ENCODE measurements around the gene ORC4. TPM values are rescaled to one million over a fixed set of nuclear protein-coding genes. Genes with fewer than 3 reads are reported as not detected.

The ORC4 gene
- total and polyA plus RNA-seq, 2 experiments from 2014 or later: 37.6 to 66.0 TPM

GRCh38 chr2:147916723-147917122 is 103.8 kb downstream of the ORC4 start:
- H3K27ac ChIP-seq: no peak overlapping the region
- H3K9me3 ChIP-seq (ENCODE audit: low read depth): no peaks in the 10 kb centered on the region
- H3K4me1 ChIP-seq (ENCODE audit: insufficient read depth): peaks cover 4% of the 10 kb centered on the region
- 96% methylated on average over 4 of the region's 4 CpGs for WGBS (ENCODE audit: low lambda C conversion rate, missing lambda C conversion rate)
- peaks cover 16% of the 10 kb centered on the region for H3K79me2 ChIP-seq
- H3K4me2 ChIP-seq: no peak overlapping the region
- no peaks in the 10 kb centered on the region for H3K36me3 ChIP-seq (replicated peaks; ENCODE audit: insufficient read depth, low read depth)
- TF ChIP-seq EZH2 (IDR thresholded peaks at IDR 0.05; ENCODE audit: borderline replicate concordance) (no peak), EZH2phosphoT487 (IDR thresholded peaks at IDR 0.05; ENCODE audit: low read depth, severe bottlenecking, unreplicated experiment) (no peak), CTCF (IDR thresholded peaks at IDR 0.05; ENCODE audit: poor library complexity) (no peak)
- no peaks in the 10 kb centered on the region for H3K9me2 ChIP-seq (replicated peaks; ENCODE audit: insufficient read depth)
- no peak for DNase-seq (ENCODE audit: low spot score)
- no peaks in the 10 kb centered on the region for H4K20me1 ChIP-seq (ENCODE audit: insufficient read depth, poor library complexity, severe bottlenecking)
- no peak overlapping the region for H2AFZ ChIP-seq
- no peak overlapping the region for H3K4me3 ChIP-seq
- no peaks in the 10 kb centered on the region for H3K27me3 ChIP-seq

GRCh38 chr2:147916067-147916466 is 104.5 kb downstream of the ORC4 start:
- H3K9me2 ChIP-seq (replicated peaks; ENCODE audit: insufficient read depth): no peaks in the 10 kb centered on the region
- DNase-seq (ENCODE audit: low spot score): no peak

GRCh38 chr2:147913701-147914480 is 106.6 kb downstream of the ORC4 start:
- Histone ChIP-seq H3K4me1 (ENCODE audit: insufficient read depth) (peaks cover 4% of the 10 kb centered on the region), H4K20me1 (ENCODE audit: insufficient read depth, poor library complexity, severe bottlenecking) (no peaks in the 10 kb centered on the region), H3K9me2 (replicated peaks; ENCODE audit: insufficient read depth) (no peaks in the 10 kb centered on the region), H3K27me3 (no peaks in the 10 kb centered on the region), H3K4me2 (no peak overlapping the region), H3K36me3 (replicated peaks; ENCODE audit: insufficient read depth, low read depth) (no peaks in the 10 kb centered on the region), H3K9me3 (ENCODE audit: low read depth) (no peaks in the 10 kb centered on the region), H2AFZ (no peak overlapping the region), H3K27ac (no peak overlapping the region), H3K4me3 (no peak overlapping the region), H3K79me2 (peaks cover 16% of the 10 kb centered on the region)
- TF ChIP-seq CTCF (IDR thresholded peaks at IDR 0.05; ENCODE audit: poor library complexity) (no peak), EZH2 (IDR thresholded peaks at IDR 0.05; ENCODE audit: borderline replicate concordance) (no peak), EZH2phosphoT487 (IDR thresholded peaks at IDR 0.05; ENCODE audit: low read depth, severe bottlenecking, unreplicated experiment) (no peak)
- 50% methylated on average over 3 of the region's 3 CpGs for WGBS (ENCODE audit: low lambda C conversion rate, missing lambda C conversion rate)
- DNase-seq (ENCODE audit: low spot score): no peak

More at GRCh38 chr2:147916067-147916466, 104.5 kb downstream of the ORC4 start:
- Histone ChIP-seq H4K20me1 (ENCODE audit: insufficient read depth, poor library complexity, severe bottlenecking) (no peaks in the 10 kb centered on the region), H3K36me3 (replicated peaks; ENCODE audit: insufficient read depth, low read depth) (no peaks in the 10 kb centered on the region), H3K27ac (no peak overlapping the region), H3K79me2 (peaks cover 16% of the 10 kb centered on the region), H3K4me3 (no peak overlapping the region), H3K27me3 (no peaks in the 10 kb centered on the region), H3K4me2 (no peak overlapping the region), H3K4me1 (ENCODE audit: insufficient read depth) (peaks cover 4% of the 10 kb centered on the region), H3K9me3 (ENCODE audit: low read depth) (no peaks in the 10 kb centered on the region), H2AFZ (no peak overlapping the region)
- 77% methylated on average over 2 of the region's 2 CpGs for WGBS (ENCODE audit: low lambda C conversion rate, missing lambda C conversion rate)
- TF ChIP-seq EZH2phosphoT487 (IDR thresholded peaks at IDR 0.05; ENCODE audit: low read depth, severe bottlenecking, unreplicated experiment) (no peak), EZH2 (IDR thresholded peaks at IDR 0.05; ENCODE audit: borderline replicate concordance) (no peak), CTCF (IDR thresholded peaks at IDR 0.05; ENCODE audit: poor library complexity) (no peak)
